Pons (tissue), 1 donor: ENCODE data around the gene CORT.
"Not testable (repeated sequence)": the region's sequence is repeated elsewhere in the genome, so short reads cannot be mapped to it uniquely, and the experiment has no call there.

Experiments
- DNase-seq: peaks from one replicate; pipeline ENCODE4 v3.0.0-alpha.2; 2016; ENCODE audit warnings: low spot score

Gene CORT

GRCh38 chr1:10449751-10450150, at the start of gene CORT:
Gene CORT (plus strand): TSS chr1:10450031. CDS start chr1:10450224, 193 bp downstream.
- no peak for DNase-seq

GRCh38 chr1:10401281-10401680, 48.5 kb upstream of the CORT start:
- DNase-seq = no peak

- no peak for DNase-seq
These were observed 47.0 kb upstream of the CORT start for GRCh38 chr1:10402729-10403274.

GRCh38 chr1:10407201-10407600, 42.6 kb upstream of the CORT start:
- no peak for DNase-seq

GRCh38 chr1:10415211-10415930, 34.5 kb upstream of the CORT start:
- DNase-seq = peak; percentile 67

- not testable (repeated sequence) for DNase-seq
These were observed 33.9 kb upstream of the CORT start for GRCh38 chr1:10415967-10416366.

GRCh38 chr1:10418741-10419140, 31.1 kb upstream of the CORT start:
- DNase-seq = not testable (repeated sequence)

GRCh38 chr1:10419351-10419750, 30.5 kb upstream of the CORT start:
- DNase-seq = no peak

GRCh38 chr1:10421637-10422036, 28.2 kb upstream of the CORT start:
- no peak for DNase-seq

GRCh38 chr1:10424034-10424433, 25.8 kb upstream of the CORT start:
- DNase-seq = no peak

GRCh38 chr1:10424651-10425050, 25.2 kb upstream of the CORT start:
- DNase-seq = no peak

- not testable (repeated sequence) for DNase-seq
These were observed 23.9 kb upstream of the CORT start for GRCh38 chr1:10425826-10426534.

- DNase-seq = not testable (repeated sequence)
These were observed 23.3 kb upstream of the CORT start for GRCh38 chr1:10426535-10426848.

GRCh38 chr1:10428984-10429383, 20.8 kb upstream of the CORT start:
- no peak for DNase-seq

- peak; percentile 51 for DNase-seq
These were observed 20.0 kb upstream of the CORT start for GRCh38 chr1:10429868-10430215.

GRCh38 chr1:10430216-10431069, 19.4 kb upstream of the CORT start, which contains the start of gene CENPS:
Gene CENPS (plus strand): TSS chr1:10430433. CDS start chr1:10430518, 85 bp downstream.
- DNase-seq = peak; percentile 82

GRCh38 chr1:10431070-10431730, 18.6 kb upstream of the CORT start:
- peak; percentile 16 for DNase-seq

- DNase-seq = no peak
These were observed 16.7 kb upstream of the CORT start for GRCh38 chr1:10432910-10433700.

- no peak for DNase-seq
These were observed 16.0 kb upstream of the CORT start for GRCh38 chr1:10433790-10434189.

GRCh38 chr1:10434590-10434989, 15.2 kb upstream of the CORT start:
- DNase-seq = no peak

- no peak for DNase-seq
These were observed 12.8 kb upstream of the CORT start for GRCh38 chr1:10437052-10437451.
